ENCODE results near the gene OAT.

OAT gene

GRCh38 chr10:124418726-124419501 lies at the start of gene OAT:
Gene OAT, minus strand, starts transcription at chr10:124418923. Its CDS starts 6,752 bp downstream, at chr10:124412171.
- peak; percentile 90 to 91 for DNase-seq (ENCODE audit: low read depth in 2 of 2)

GRCh38 chr10:124467165-124467564 lies 48.4 kb upstream of the OAT start:
- DNase-seq (ENCODE audit: low read depth in 2 of 2), result no peak

GRCh38 chr10:124465777-124466488 lies 47.2 kb upstream of the OAT start:
- no peak for DNase-seq (ENCODE audit: low read depth in 2 of 2)

GRCh38 chr10:124465003-124465776 lies 46.5 kb upstream of the OAT start:
- DNase-seq (ENCODE audit: low read depth in 2 of 2), result no peak

GRCh38 chr10:124464028-124464965 lies 45.6 kb upstream of the OAT start:
- no peak for DNase-seq (ENCODE audit: low read depth in 2 of 2)

GRCh38 chr10:124462348-124462695 lies 43.6 kb upstream of the OAT start:
- DNase-seq (ENCODE audit: low read depth in 2 of 2), result no peak

- DNase-seq (ENCODE audit: low read depth in 2 of 2), result peak; percentile 63 to 71
Observed at GRCh38 chr10:124461642-124462347, 43.1 kb upstream of the OAT start, which contains the start of gene LHPP. Gene LHPP, plus strand, starts transcription at chr10:124461823. Its CDS starts 40 bp downstream, at chr10:124461863.

- no peak for DNase-seq (ENCODE audit: low read depth in 2 of 2)
Observed at GRCh38 chr10:124460144-124460543, 41.4 kb upstream of the OAT start.

GRCh38 chr10:124459395-124459794 lies 40.7 kb upstream of the OAT start:
- DNase-seq (ENCODE audit: low read depth in 2 of 2), result no peak

- DNase-seq (ENCODE audit: low read depth in 2 of 2), result no peak
Observed at GRCh38 chr10:124458889-124459288, 40.2 kb upstream of the OAT start.

- DNase-seq (ENCODE audit: low read depth in 2 of 2), result no peak
Observed at GRCh38 chr10:124458473-124458872, 39.8 kb upstream of the OAT start.

GRCh38 chr10:124455441-124455840 lies 36.7 kb upstream of the OAT start:
- DNase-seq (ENCODE audit: low read depth in 2 of 2), result no peak

- DNase-seq (ENCODE audit: low read depth in 2 of 2), result no peak
Observed at GRCh38 chr10:124453960-124454610, 35.4 kb upstream of the OAT start.

- no peak for DNase-seq (ENCODE audit: low read depth in 2 of 2)
Observed at GRCh38 chr10:124451276-124451675, 32.6 kb upstream of the OAT start.

- DNase-seq (ENCODE audit: low read depth in 2 of 2), result no peak
Observed at GRCh38 chr10:124450783-124451057, 32.0 kb upstream of the OAT start.

GRCh38 chr10:124450012-124450782 lies 31.5 kb upstream of the OAT start, which contains the start of gene NKX1-2:
Gene NKX1-2, minus strand, starts transcription at chr10:124450035. Its CDS starts 92 bp downstream, at chr10:124449943.
- DNase-seq (ENCODE audit: low read depth in 2 of 2), result no peak

- no peak for DNase-seq (ENCODE audit: low read depth in 2 of 2)
Observed at GRCh38 chr10:124449170-124450011, 30.7 kb upstream of the OAT start.

GRCh38 chr10:124448696-124449169 lies 30.0 kb upstream of the OAT start:
- DNase-seq (ENCODE audit: low read depth in 2 of 2), result no peak

Measured in stimulated activated CD8-positive, alpha-beta memory T cell treated with anti-CD3 and anti-CD28 coated beads, Interleukin-15, amount 100 ng/mL, for 4 hours (primary cell).